K562 (cell line): Measurements from ENCODE around the gene NQO2. TPM values are rescaled to one million over a fixed set of nuclear protein-coding genes. Genes with fewer than 3 reads are reported as not detected.

Source experiments
- BRF1 ChIP-seq: IDR thresholded peaks from 3 replicates; pipeline ENCODE4 v1.6.1; 2011; ENCODE audit warnings: borderline replicate concordance, mild to moderate bottlenecking; ENCODE audit not compliant: insufficient read length; ENCODE audit errors: extremely low read depth
- CAMTA2 ChIP-seq: fragments of 250-450 bp; sonication (Bioruptor Pico); conservative IDR thresholded peaks from 2 replicates; pipeline ENCODE4 v1.5.1; 2022
- DNMT1 ChIP-seq: fragments of 450-650 bp; IDR thresholded peaks from 2 replicates; pipeline ENCODE4 v1.6.1; 2016; ENCODE audit warnings: antibody characterized with exemption, mild to moderate bottlenecking
- DPF2 ChIP-seq: fragments of 450-650 bp; IDR thresholded peaks from 2 replicates; pipeline ENCODE4 v1.6.1; 2016
- EP400 ChIP-seq: fragments of 450-650 bp; IDR thresholded peaks from 2 replicates; pipeline ENCODE4 v1.6.1; 2017; ENCODE audit warnings: antibody characterized with exemption, mild to moderate bottlenecking, moderate library complexity
- ESRRA ChIP-seq: fragments of 450-650 bp; IDR thresholded peaks from 2 replicates; pipeline ENCODE4 v1.6.1; 2014; ENCODE audit warnings: low read depth, mild to moderate bottlenecking, moderate library complexity, borderline replicate concordance
- FOXP1 ChIP-seq: sonication (generic); formaldehyde crosslinking; IDR thresholded peaks from 2 replicates; pipeline ENCODE4 v1.8.0; 2022; ENCODE audit warnings: mild to moderate bottlenecking, missing genetic modification reagents
- MCM5 ChIP-seq: fragments of 450-650 bp; IDR thresholded peaks from 2 replicates; pipeline ENCODE4 v1.6.1; 2016; ENCODE audit warnings: low read depth
- MED1 ChIP-seq: sonication (generic); formaldehyde crosslinking; IDR thresholded peaks from 2 replicates; pipeline ENCODE4 v1.8.1; 2023; ENCODE audit warnings: missing genetic modification reagents, borderline replicate concordance
- SP1 ChIP-seq: sonication (generic); formaldehyde crosslinking; IDR thresholded peaks from 2 replicates; pipeline ENCODE4 v1.8.1; 2022; ENCODE audit warnings: mild to moderate bottlenecking, missing genetic modification reagents
- SRSF3 ChIP-seq: fragments of 200-400 bp; formaldehyde crosslinking; IDR thresholded peaks from 2 replicates; pipeline ENCODE4 v1.6.1; 2016; ENCODE audit warnings: mild to moderate bottlenecking, low read length, moderate library complexity; ENCODE audit not compliant: insufficient read depth
- ZNF12 ChIP-seq: sonication (generic); formaldehyde crosslinking; IDR thresholded peaks from 2 replicates; pipeline ENCODE4 v1.4.0; 2020; ENCODE audit warnings: mild to moderate bottlenecking, missing genetic modification reagents
- polyA plus RNA-seq, 8 experiments: library from polyadenylated mRNA; depleted of rRNA in 4 of 8; stranded (reverse) in 5 of 8; unstranded in 3 of 8; fragments of >200 nt; fragmentation: Nextera tagmentation in 2 of 8; fragmentation: Illumina TruSeq in 1 of 8; extraction: Ambion mirVana in 2 of 8; extraction: Trizol in 1 of 8; gene quantifications; 2 replicates each; pipeline versions ENCODE4 v1.2.1 to v1.2.3, GENCODE V29; 2011 to 2014; ENCODE audit warnings: inconsistent platforms in 1 of 8, missing spikeins in 1 of 8
- total RNA-seq, 7 experiments: library from RNA; depleted of rRNA in 6 of 7; stranded (reverse); fragments of >200 nt in 6 of 7; fragmentation: Illumina TruSeq in 2 of 7; extraction: Trizol in 2 of 7; gene quantifications; 2 replicates each; pipeline versions ENCODE4 v1.2.1 to v1.2.3, GENCODE V29; 2011 to 2021; ENCODE audit warnings: low replicate concordance in 1 of 7
- TF ChIP-seq, protein P1 (sequence below): fragments of 200-600 bp; sonication (generic); IDR thresholded peaks from one replicate; pipeline ENCODE4 v1.6.1; 2012; ENCODE audit warnings: mild to moderate bottlenecking, low read depth, low read length, inconsistent platforms
- TF ChIP-seq, protein P2 (sequence below): fragments of 250-450 bp; sonication (Bioruptor Pico); IDR thresholded peaks from 2 replicates; pipeline ENCODE4 v1.4.0; 2020
- TF ChIP-seq, protein P3 (sequence below): sonication (generic); formaldehyde crosslinking; IDR thresholded peaks from 2 replicates; pipeline ENCODE4 v1.4.0; 2020; ENCODE audit warnings: mild to moderate bottlenecking, missing genetic modification reagents

NQO2 gene
- total and polyA plus RNA-seq, 9 of the 15 experiments (the other 6 are each of a cell fraction or from before 2014, with no cell fraction given): 54.6 to 214 (median 116) TPM

DNA sequence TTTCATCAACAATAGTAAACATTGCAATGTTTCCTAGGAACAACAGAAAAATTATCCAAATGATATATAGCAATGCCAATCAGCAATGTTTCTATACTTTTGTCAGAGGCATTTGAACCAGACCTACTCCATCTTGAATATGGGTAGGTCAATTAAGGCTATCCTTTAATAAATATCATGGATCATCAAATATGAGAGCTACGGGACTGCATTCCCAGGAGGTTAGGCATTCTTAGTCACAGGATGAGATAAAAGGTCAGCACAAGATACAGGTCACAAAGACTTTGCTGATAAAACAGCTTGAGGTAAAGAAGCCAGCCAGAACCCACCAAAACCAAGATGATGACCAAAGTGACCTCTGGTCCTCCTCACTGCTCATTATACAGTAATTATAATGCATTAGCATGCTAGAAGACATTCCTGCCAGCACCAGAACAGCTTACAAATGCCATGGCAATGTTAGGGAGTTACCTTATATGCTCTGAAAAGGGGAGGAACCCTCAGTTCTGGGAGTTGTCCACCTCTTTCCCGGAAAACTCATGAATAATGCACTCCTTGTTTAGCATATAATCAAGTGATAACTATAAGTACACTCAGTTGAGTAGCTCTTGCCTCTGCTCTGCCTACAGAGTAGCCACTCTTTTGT is 19.8 kb upstream of the NQO2 start (continued):
- TF ChIP-seq, protein P1, sequence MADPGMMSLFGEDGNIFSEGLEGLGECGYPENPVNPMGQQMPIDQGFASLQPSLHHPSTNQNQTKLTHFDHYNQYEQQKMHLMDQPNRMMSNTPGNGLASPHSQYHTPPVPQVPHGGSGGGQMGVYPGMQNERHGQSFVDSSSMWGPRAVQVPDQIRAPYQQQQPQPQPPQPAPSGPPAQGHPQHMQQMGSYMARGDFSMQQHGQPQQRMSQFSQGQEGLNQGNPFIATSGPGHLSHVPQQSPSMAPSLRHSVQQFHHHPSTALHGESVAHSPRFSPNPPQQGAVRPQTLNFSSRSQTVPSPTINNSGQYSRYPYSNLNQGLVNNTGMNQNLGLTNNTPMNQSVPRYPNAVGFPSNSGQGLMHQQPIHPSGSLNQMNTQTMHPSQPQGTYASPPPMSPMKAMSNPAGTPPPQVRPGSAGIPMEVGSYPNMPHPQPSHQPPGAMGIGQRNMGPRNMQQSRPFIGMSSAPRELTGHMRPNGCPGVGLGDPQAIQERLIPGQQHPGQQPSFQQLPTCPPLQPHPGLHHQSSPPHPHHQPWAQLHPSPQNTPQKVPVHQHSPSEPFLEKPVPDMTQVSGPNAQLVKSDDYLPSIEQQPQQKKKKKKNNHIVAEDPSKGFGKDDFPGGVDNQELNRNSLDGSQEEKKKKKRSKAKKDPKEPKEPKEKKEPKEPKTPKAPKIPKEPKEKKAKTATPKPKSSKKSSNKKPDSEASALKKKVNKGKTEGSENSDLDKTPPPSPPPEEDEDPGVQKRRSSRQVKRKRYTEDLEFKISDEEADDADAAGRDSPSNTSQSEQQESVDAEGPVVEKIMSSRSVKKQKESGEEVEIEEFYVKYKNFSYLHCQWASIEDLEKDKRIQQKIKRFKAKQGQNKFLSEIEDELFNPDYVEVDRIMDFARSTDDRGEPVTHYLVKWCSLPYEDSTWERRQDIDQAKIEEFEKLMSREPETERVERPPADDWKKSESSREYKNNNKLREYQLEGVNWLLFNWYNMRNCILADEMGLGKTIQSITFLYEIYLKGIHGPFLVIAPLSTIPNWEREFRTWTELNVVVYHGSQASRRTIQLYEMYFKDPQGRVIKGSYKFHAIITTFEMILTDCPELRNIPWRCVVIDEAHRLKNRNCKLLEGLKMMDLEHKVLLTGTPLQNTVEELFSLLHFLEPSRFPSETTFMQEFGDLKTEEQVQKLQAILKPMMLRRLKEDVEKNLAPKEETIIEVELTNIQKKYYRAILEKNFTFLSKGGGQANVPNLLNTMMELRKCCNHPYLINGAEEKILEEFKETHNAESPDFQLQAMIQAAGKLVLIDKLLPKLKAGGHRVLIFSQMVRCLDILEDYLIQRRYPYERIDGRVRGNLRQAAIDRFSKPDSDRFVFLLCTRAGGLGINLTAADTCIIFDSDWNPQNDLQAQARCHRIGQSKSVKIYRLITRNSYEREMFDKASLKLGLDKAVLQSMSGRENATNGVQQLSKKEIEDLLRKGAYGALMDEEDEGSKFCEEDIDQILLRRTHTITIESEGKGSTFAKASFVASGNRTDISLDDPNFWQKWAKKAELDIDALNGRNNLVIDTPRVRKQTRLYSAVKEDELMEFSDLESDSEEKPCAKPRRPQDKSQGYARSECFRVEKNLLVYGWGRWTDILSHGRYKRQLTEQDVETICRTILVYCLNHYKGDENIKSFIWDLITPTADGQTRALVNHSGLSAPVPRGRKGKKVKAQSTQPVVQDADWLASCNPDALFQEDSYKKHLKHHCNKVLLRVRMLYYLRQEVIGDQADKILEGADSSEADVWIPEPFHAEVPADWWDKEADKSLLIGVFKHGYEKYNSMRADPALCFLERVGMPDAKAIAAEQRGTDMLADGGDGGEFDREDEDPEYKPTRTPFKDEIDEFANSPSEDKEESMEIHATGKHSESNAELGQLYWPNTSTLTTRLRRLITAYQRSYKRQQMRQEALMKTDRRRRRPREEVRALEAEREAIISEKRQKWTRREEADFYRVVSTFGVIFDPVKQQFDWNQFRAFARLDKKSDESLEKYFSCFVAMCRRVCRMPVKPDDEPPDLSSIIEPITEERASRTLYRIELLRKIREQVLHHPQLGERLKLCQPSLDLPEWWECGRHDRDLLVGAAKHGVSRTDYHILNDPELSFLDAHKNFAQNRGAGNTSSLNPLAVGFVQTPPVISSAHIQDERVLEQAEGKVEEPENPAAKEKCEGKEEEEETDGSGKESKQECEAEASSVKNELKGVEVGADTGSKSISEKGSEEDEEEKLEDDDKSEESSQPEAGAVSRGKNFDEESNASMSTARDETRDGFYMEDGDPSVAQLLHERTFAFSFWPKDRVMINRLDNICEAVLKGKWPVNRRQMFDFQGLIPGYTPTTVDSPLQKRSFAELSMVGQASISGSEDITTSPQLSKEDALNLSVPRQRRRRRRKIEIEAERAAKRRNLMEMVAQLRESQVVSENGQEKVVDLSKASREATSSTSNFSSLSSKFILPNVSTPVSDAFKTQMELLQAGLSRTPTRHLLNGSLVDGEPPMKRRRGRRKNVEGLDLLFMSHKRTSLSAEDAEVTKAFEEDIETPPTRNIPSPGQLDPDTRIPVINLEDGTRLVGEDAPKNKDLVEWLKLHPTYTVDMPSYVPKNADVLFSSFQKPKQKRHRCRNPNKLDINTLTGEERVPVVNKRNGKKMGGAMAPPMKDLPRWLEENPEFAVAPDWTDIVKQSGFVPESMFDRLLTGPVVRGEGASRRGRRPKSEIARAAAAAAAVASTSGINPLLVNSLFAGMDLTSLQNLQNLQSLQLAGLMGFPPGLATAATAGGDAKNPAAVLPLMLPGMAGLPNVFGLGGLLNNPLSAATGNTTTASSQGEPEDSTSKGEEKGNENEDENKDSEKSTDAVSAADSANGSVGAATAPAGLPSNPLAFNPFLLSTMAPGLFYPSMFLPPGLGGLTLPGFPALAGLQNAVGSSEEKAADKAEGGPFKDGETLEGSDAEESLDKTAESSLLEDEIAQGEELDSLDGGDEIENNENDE: no peak
- no peak for TF ChIP-seq MED1 (CRISPR knock-in tag)
- no peak for TF ChIP-seq ZNF12
- TF ChIP-seq DPF2: peak; percentile 77
- TF ChIP-seq MCM5: no peak
- TF ChIP-seq, protein P2, sequence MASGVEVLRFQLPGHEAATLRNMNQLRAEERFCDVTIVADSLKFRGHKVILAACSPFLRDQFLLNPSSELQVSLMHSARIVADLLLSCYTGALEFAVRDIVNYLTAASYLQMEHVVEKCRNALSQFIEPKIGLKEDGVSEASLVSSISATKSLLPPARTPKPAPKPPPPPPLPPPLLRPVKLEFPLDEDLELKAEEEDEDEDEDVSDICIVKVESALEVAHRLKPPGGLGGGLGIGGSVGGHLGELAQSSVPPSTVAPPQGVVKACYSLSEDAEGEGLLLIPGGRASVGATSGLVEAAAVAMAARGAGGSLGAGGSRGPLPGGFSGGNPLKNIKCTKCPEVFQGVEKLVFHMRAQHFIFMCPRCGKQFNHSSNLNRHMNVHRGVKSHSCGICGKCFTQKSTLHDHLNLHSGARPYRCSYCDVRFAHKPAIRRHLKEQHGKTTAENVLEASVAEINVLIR (CRISPR knock-in tag): peak; percentile 76
- TF ChIP-seq EP400: 0 out of 2 replicates have a peak, but pooled peaks have one; percentile 15
- TF ChIP-seq SRSF3: no peak
- TF ChIP-seq ESRRA: peak; percentile 77
- no peak for TF ChIP-seq DNMT1
- TF ChIP-seq, protein P3, sequence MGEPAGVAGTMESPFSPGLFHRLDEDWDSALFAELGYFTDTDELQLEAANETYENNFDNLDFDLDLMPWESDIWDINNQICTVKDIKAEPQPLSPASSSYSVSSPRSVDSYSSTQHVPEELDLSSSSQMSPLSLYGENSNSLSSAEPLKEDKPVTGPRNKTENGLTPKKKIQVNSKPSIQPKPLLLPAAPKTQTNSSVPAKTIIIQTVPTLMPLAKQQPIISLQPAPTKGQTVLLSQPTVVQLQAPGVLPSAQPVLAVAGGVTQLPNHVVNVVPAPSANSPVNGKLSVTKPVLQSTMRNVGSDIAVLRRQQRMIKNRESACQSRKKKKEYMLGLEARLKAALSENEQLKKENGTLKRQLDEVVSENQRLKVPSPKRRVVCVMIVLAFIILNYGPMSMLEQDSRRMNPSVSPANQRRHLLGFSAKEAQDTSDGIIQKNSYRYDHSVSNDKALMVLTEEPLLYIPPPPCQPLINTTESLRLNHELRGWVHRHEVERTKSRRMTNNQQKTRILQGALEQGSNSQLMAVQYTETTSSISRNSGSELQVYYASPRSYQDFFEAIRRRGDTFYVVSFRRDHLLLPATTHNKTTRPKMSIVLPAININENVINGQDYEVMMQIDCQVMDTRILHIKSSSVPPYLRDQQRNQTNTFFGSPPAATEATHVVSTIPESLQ (CRISPR knock-in tag): 0 out of 2 replicates have a peak, but pooled peaks have one; percentile 62
- no peak for TF ChIP-seq FOXP1 (CRISPR knock-in tag)
- TF ChIP-seq SP1 (CRISPR knock-in tag): no peak
- no peak for TF ChIP-seq BRF1
- TF ChIP-seq CAMTA2 (CRISPR knock-in tag): no peak
